ENCODE data around the gene WLS.

- TF ChIP-seq, protein P1, sequence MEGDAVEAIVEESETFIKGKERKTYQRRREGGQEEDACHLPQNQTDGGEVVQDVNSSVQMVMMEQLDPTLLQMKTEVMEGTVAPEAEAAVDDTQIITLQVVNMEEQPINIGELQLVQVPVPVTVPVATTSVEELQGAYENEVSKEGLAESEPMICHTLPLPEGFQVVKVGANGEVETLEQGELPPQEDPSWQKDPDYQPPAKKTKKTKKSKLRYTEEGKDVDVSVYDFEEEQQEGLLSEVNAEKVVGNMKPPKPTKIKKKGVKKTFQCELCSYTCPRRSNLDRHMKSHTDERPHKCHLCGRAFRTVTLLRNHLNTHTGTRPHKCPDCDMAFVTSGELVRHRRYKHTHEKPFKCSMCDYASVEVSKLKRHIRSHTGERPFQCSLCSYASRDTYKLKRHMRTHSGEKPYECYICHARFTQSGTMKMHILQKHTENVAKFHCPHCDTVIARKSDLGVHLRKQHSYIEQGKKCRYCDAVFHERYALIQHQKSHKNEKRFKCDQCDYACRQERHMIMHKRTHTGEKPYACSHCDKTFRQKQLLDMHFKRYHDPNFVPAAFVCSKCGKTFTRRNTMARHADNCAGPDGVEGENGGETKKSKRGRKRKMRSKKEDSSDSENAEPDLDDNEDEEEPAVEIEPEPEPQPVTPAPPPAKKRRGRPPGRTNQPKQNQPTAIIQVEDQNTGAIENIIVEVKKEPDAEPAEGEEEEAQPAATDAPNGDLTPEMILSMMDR (conservative IDR thresholded peaks at IDR 0.05; ENCODE audit: low read depth in 2 of 2) = no peak
- TF ChIP-seq POLR2AphosphoS5 (IDR thresholded peaks at IDR 0.05; ENCODE audit: low read depth) = no peak
- TF ChIP-seq EZH2phosphoT487 (IDR thresholded peaks at IDR 0.05; ENCODE audit: unreplicated experiment) = no peak
- no peak for TF ChIP-seq CREB1 (CRISPR knock-in tag; IDR thresholded peaks at IDR 0.05; ENCODE audit: low read depth)
- TF ChIP-seq EZH2 (IDR thresholded peaks at IDR 0.05; ENCODE audit: low read depth, unreplicated experiment) = no peak
Observed at GRCh38 chr1:68166348-68166747, 66.0 kb downstream of the WLS start.
